GM18870 (cell line): Measurements from ENCODE around the gene GRM8.

Source experiments
- ATAC-seq: cut with Tn5 transposase; IDR thresholded peaks from one replicate; pipeline ENCODE4 v1.9.1; 2021; ENCODE audit warnings: moderate library complexity; ENCODE audit not compliant: unreplicated experiment

Gene GRM8

DNA sequence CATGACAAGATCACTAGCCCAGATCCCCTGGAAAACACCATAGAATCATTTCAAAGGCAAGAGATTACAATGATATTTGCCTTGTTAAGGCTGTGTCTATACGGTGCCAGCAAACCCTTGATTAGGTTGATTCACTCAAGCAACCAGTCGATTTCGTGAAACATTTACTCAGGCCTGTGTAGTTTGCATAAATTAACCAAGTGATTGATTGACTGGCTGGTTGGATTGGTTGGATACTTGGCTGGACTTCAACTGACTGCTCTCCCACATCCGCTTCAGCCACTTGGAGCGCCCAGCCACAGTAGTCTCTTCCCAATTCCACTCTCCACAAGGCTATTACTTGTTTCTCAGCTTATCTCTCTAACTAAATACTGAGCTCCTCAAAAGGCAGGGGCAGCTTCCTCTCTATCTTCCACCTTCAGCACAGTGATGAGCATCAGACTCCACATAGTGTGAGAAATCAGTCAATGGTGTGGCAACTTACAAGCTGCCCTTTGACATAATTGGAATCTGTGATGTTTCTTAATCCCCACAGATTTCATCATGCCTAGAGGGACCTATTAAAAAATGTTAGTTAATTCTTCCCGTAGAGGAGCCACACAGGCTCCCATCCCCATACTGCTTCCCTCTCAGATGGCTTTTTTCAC is 217.4 kb downstream of the GRM8 start:
- no peak for ATAC-seq

DNA sequence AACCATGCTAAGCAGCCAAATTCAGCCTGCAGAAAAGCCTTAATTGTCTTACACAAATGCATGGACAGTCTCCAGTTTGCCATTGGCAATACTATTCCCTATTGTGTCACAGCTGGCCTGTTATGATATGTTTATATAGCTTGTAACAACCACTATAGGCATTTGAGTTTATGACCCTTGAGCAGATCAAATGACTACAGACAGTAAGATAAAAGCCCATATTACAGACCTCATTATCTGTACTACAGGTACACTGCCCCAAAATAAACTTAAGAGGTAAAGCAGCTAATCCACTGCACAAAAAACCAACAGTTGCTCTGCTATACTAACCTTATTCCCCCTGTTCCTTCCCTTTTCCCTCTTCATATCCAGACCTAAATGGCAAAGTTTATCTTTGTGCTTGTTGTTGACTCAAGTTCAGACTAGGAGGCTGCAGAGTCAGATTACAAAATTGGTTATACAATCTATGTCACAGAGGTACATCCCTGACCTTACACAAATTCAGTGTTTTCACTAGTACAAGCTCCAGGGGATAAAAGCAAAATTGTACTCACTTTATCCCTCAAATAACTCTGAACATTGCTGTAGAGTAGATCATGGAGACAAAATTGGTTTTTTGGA is 218.4 kb downstream of the GRM8 start:
- no peak for ATAC-seq

DNA sequence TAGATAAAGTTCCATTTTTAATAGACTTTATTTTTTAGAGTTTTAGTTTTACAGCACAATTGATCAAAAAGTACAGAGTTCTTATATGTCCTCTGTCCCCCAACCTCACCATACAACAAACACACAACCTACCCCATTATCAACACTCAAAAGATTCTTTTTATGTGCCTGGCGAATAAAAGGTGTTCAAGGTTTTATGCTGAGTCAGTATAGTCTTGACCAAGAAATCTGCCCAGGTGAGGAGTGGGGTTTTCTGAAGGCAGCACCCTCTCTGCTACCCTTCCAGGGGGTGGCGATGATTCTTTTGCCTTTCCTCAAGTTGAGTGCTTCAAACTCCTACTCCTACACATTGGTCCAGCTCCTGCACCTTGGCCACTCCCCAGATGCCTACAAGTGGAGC is 222.9 kb downstream of the GRM8 start:
- ATAC-seq: no peak

DNA sequence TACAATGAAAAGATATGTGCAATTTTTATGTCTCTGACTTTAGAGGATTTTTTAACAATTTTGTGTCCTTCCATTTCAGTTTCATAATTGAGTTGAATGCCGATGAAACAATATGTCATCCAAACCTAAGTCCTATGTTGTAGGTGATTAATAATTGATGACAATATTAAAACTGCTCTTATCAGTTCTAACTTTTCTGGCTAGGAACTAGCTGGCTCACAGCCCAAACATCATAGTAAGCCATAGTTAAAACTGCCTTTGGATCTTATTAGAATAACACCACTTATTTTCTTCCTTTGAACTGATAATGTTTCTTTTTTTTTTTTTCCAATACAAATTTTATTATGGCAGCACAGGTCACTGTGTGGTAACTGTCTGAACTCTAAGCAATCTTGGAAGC is 230.9 kb downstream of the GRM8 start:
- no peak for ATAC-seq

DNA sequence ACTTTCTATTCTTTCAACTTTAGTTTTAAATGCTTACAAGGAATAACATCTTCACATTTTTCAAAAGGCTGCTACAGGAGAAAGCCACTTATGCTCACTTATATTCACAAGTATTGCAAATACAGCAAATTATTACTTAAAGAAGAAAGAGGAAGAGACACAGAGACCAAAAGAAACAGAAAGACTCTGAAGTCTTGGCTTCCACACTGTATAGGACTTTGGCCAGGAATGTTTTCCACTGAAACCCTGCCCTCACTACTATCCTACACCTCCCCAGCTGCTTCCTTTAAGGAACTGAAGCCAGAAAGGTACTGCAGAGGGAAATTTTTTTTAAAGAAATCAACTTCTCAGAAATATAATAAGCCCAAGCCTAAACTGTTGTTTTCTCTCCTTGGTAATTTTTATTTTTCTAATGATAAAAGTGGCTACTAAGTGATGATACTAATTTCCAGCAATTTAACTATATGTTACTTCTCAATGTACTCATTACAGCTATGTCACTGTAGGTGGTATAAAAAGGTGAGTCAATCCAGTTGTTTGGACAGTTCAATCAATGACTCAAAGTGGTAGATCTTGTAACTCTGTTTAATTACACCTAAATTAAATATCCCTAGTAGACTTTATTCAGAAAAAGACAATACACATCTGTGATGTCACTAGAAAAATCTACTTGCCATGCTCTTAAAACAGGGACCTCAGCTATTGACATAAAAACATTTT is 231.6 kb downstream of the GRM8 start:
- ATAC-seq: no peak

DNA sequence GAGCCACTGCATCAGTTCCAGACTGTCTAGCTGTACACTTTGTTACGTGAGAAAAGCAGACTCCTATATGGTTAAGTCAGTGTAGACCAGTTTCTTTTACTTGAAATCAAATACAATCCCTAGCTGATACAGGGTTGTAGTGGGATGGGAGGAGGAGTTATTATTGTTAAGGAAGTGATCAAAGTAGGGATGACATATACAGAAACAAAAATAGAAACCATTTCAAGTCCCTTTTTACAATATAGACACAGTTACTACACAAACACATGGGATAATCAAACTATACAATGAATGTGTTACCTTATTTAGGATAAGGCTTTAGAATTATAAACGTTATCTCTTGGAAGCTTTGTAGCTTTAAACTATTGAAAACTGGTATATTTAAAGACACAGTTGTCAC is 233.9 kb downstream of the GRM8 start:
- ATAC-seq: no peak

DNA sequence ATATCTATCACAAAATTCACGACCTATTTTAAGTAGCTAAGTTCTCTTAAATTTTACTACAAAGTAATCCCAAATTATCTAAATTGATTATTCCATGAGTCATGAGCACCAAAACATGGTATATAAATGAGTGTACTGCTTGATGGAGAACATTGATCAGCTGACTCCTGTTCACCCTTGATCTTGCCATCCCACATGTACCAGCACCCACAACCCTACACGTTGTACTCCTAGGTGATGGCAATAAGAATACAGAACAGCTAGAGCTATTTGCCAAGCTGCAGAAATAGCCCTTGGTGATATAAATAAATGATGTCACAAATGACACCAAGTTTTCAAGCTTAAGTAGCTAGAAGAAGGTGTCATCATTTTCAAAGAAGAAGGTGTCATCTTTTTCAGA is 235.5 kb downstream of the GRM8 start:
- ATAC-seq: no peak

DNA sequence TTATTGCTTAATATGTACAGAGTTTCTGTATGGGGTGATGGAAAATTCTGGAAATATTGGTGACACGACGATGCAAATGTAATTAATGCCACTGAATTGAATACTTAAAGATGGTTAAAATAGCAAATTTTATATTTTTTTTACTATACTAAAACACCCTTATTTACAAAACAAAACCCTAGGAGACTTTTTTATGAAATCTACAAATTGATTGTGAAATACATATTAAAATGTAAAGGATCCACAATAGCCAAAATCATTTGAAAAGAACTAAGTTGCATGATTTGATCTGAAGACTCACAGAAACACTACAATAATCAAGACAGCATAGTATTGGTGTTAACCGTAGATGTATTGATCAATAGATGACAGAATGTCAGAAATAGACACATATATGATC is 252.0 kb downstream of the GRM8 start:
- no peak for ATAC-seq

DNA sequence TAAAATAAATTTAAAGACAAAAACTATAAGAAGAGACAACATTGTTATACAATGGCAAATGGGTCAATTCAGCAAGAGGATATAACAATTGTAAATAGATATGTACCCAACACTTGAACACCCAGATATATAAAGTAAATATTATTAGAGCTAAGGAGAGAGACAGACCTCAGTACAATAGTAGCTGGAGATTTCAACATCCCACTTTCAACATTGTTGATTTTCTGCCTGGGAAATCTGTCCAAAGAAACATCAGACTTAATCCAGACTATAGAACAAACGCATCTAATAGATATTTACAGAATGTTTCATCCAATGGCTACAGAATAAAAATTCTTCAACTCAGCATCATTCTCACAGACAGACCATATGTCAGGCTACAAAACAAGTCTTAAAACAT is 256.1 kb downstream of the GRM8 start:
- no peak for ATAC-seq

DNA sequence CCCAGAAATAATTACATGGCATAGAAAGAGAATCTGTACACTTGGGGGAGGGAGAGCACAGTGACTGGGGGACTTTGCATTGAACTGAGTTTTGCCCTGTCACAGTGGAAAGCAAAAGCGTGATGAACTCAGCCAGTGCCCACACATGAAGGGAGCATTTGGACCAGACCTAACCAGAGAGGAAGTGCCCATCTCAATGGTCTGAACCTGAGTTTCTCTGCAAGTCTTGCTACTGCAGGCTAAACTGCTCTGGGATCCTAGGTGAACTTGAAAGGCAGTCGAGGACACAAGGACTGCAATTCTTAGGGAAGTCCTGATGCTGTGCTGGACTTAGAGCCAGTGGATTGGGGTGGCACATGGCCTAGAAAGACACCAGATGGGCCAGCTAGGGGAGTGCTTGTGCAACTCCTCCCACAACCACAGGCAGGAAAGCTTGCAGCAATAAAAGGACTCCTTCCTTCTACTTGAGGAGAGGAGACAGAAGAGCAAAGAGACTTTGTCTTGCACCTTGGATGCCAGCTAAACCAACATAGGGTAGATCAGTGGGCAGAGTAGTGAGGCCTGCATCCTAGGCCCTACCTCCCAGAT is 259.0 kb downstream of the GRM8 start:
- ATAC-seq: no peak

DNA sequence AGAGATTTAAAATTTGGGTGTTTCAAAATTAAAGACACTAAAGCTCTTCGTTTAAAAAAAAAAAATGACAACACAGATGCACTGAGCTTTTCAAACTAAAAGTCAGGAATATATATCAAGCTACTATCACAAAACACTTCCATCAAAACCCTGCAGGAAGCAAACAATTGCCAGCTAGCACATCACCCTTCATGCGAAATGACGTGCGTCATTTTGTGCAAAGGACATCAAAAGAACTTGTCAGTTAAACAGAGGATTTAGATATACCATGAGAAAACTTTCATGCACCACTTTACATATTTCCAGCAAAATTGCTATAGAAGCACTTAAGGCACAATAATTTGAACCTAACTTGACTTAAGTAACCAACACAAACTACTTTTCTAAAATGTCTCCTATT is 264.7 kb downstream of the GRM8 start:
- no peak for ATAC-seq

DNA sequence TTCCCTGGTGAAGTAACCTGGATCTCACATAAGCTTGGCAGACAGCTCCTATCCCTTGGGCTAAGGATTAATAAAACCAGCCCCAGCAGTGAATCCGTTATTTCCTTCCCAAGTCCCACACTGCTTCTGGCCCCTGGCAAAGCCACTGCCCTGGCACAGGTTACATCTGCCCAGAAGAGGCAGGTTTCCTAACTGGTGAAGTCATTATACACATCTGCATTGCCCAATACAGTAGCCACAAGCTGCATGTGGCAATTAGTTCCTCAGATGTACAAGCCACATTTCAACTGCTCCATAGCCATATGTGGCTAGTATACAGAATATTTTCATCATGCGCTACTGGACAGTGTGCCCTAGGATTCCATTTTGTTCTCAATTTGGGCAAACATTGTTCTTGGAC is 273.0 kb downstream of the GRM8 start:
- no peak for ATAC-seq

DNA sequence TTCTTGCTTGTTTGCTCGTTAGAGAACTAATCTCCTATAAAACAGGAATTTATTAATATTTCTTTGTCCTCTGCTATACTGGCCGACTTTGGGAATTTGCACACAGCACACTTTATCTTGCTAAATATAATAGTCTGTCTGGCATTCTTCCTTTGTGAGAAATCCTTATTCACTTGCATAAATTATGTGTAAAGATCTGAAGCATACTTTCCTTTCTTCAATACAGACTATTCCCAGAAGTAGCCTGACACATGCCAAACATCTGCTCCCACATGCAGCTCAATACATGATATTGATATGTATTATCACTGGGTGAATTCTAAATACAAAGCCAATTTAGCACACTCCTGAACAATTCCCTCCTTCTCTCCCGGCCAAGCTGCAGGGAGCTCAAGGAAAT is 273.9 kb downstream of the GRM8 start:
- ATAC-seq: no peak

DNA sequence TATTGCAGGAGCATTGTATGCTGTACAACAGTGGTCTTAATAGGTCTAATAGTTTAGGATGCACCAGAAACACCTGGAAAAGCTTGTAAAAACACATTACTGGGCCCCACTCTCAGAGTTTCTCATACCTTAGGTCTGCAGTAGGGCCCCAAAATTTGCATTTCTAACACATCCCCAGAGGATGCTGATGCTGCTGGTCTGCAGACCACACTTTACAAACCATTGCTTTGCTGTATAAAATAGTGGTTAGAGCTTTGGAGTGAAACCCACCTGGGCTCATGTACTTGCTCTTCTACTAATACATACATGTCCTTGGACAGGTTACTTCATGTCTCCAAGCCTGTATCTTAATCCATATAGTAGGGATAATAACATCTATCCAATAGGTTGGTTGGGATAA is 279.7 kb downstream of the GRM8 start:
- ATAC-seq: no peak

DNA sequence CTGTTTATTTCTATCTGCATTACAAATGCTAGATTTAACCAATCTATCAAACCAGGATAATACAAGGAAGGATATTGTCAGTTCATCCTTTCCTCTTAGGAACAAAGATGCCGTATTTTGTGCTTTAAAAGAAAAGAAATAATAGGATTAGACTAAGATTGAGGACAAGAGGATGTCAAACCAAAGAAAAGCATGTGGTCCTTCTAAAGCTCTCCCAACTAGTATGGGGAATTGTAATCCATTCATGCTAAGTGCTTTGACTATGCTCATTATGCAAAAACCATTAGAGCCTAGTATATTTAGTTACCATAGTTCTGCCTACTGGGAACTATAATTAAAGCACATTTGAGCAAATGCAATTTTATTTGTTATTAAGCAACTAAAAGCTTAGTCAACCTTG is 280.2 kb downstream of the GRM8 start:
- no peak for ATAC-seq

DNA sequence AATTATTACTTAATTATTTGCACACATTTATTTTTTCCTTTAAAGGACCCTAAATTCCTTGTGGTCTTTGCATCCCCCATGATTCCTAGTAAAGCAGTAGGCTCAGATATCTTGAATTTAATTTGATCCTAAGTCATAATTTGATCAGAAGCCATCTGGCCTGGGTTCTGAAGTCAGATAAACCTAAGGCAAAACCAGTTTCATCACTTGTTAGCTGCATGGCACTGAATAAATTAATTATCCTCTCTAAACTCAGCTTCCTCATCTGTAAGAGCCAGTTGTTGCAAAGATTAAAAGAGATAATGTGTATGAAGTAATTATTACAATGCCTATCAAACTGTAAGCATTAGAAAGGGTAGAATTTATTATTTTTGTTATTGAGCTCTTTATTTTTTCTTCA is 293.1 kb downstream of the GRM8 start:
- ATAC-seq: no peak

DNA sequence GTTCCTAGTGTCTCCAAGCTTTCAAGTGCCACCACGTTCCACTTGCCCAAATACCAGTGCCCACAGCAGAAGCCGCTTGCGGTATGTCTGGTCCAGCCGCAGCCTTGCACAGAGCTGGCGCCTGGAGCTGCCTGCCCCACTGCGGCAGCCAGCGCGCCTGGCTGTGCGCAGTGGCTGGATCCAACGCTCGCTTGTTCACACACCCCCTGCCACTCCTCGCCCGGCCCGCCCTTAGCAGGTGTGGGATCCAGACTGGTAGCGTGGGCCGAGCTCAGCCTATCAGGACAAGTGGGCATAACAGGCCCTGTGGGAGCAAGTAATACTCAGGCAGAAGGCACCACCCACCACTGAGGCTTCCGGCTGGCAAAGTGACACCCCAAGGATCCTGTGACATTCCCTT is 294.4 kb downstream of the GRM8 start:
- no peak for ATAC-seq

DNA sequence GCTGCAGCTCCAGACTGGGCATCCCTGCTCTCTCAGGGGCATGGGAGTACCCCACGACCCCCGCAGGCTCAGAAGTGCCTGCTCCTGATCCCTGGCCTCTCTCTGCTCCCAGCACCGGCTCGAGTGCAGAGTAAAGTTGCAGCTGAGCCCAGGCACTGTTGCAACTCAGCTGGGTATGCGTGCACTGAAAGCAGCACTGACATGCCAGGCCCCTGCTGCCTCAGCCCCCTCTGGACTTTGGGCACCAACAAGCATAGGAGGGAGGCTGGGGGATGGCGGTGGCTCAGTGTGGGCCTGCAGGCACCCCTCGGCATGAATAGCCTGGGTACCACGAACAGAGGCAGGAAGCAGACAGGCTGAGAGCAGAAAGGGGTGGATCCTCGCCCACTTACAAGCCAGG is 295.3 kb downstream of the GRM8 start:
- ATAC-seq: no peak

DNA sequence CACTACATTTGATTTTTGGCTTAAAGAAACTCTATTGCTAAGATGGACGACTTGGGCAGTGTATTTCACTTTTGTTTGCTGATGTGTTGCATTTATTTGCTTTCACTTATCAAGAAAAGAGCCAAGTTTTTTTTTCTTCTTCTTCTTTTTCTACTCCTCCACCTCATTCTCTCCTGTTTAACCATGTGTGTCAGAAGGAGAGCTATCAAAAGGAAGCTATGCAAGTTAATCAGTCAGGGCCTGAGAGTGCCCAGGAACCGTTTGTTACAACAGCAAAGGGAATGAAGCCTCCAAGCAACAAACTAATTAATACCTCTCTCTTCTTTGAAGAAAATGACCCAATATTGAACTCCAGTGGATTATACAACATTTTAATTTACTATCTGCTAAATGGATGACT is 299.3 kb downstream of the GRM8 start:
- ATAC-seq: no peak

DNA sequence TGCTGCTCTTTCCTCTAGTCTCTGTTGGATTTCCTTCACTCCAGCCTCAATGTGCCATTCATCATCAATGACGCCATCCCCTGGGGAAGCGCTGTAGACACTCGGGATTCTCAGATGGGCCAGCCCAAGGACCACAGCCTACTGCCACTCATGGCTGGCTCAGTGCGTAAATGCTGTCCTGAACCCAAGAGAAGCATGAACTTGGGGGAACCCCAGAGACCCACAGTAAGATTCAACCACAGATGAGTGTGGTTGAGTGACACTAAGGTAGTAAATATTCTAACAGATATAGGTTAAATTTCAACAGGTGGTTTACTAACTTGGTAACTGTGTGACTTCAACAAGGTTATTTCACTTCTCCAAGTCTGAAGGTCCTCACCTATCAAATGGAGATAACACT is 304.1 kb downstream of the GRM8 start:
- ATAC-seq: peak; percentile 89

DNA sequence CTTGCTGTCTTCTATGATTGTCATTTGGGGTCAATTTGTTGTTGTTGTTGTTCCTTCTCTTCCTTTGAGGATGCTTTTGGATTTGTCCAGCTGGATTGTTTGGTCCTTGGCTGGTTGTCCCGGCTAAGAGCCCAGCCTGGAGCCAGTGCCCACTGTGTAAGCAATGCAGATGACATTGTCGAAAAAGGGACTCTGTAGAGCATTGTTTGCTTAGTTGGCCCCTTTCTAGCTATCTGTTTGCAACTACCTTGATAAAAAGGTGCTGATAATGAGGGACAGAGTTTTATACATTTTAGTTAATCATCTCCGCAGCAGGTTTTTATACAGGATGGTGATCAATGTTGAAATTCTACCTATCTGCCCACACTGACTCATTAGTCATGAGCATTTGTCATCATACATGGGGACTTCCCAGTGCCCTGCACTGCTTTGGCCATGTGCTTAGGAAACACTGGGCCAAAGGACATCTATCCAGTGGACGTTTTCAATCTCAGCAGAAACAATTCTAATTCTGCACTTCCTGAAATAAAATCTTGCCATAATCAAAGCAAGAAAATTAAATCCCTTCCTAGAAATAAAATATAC is 311.9 kb downstream of the GRM8 start:
- ATAC-seq: no peak

DNA sequence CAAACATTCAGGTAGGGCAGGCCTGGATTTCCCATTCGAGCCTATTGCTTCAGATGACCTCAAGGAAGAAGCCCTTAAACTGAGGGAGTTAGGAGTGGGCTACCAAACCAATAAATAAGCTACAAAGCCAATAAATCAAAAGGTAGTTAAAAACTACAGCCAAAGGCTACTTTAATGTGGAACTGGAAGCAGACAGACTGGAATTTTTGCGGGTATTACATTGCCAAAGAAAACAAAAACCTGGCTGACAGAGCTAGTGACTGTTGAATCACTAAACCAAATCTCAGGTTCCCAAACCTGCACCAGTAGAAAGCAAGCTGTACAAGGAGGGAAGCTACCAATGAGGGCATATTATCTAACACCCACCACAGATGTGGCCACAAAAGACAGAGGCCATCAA is 315.6 kb downstream of the GRM8 start:
- no peak for ATAC-seq
